ENCODE measurements around the gene C9orf152. TPM values are rescaled to one million over a fixed set of nuclear protein-coding genes. Genes with fewer than 3 reads are reported as not detected.

The C9orf152 gene
- total RNA-seq (2016; rRNA removed; fragmentation: Illumina TruSeq; extraction: Trizol) (0.24 and 0.67 TPM in 2 replicates), polyA plus RNA-seq (2011; rRNA removed) (0.18 and 0.48 TPM in 2 replicates), polyA minus RNA-seq (2011; rRNA and poly(A)+ RNA removed; ENCODE audit: low replicate concordance) (0.60 TPM in 1 of 2 replicates, not detected in the other), Bru-seq, nascent RNA (percentile 32 among the genes with signal in this experiment), BruChase-seq, experiment 1, labeled RNA remaining after a 6-hour chase (percentile 48 among the genes with signal in this experiment), BruChase-seq, experiment 2, labeled RNA remaining after a 2-hour chase (percentile 47 among the genes with signal in this experiment)
- total RNA-seq (2016; cell fraction: cytosol; rRNA removed; fragmentation: Illumina TruSeq; extraction: Trizol; ENCODE audit: low read depth) = 0.09 and 0.20 TPM in 2 replicates
- 0.24 and 0.42 TPM in 2 replicates for total RNA-seq (2016; cell fraction: insoluble cytoplasmic fraction; rRNA removed; fragmentation: Illumina TruSeq; extraction: Trizol)
- 0.48 and 0.56 TPM in 2 replicates for total RNA-seq (2016; cell fraction: membrane; rRNA removed; fragmentation: Illumina TruSeq; extraction: Trizol)
- 0.13 TPM in 1 of 2 replicates, not detected in the other for total RNA-seq (2016; cell fraction: nucleus; rRNA removed; fragmentation: Illumina TruSeq; extraction: Trizol)
- 0.15 and 0.16 TPM in 2 replicates for polyA plus RNA-seq (2011; cell fraction: cytosol; rRNA removed)
- 0.09 and 0.18 TPM in 2 replicates for polyA plus RNA-seq (2011; cell fraction: nucleus; rRNA removed)
- polyA plus RNA-seq (2012) = 0.24 and 0.53 TPM in 2 replicates
- polyA plus RNA-seq (2016; cell fraction: cytosol; fragmentation: Illumina TruSeq; extraction: Trizol; ENCODE audit: low read depth) = 0.19 and 0.31 TPM in 2 replicates
- polyA plus RNA-seq (2016; cell fraction: insoluble cytoplasmic fraction; fragmentation: Illumina TruSeq; extraction: Trizol; ENCODE audit: low read depth) = 1.7 and 2.2 TPM in 2 replicates
- polyA plus RNA-seq (2016; cell fraction: membrane; fragmentation: Illumina TruSeq; extraction: Trizol; ENCODE audit: low read depth) = 0.93 and 1.0 TPM in 2 replicates
- 0.94 and 1.7 TPM in 2 replicates for polyA plus RNA-seq (2016; cell fraction: nucleus; fragmentation: Illumina TruSeq; extraction: Trizol; ENCODE audit: insufficient read depth, low read depth)
- 0.40 and 0.79 TPM in 2 replicates for polyA minus RNA-seq (2011; cell fraction: cytosol; rRNA and poly(A)+ RNA removed)
- 0.13 TPM in 1 of 2 replicates, not detected in the other for polyA minus RNA-seq (2011; cell fraction: nucleus; rRNA and poly(A)+ RNA removed)
- long read RNA-seq, experiment 1, partial matches to known transcripts = 2 of 2 reads
- long read RNA-seq, experiment 1, other reads (novel, unspliced or antisense) = 0 of 2 reads
- long read RNA-seq, experiment 2, partial matches to known transcripts = 0 of 4 reads
- long read RNA-seq, experiment 2, other reads (novel, unspliced or antisense) = 2 of 4 reads

DNA sequence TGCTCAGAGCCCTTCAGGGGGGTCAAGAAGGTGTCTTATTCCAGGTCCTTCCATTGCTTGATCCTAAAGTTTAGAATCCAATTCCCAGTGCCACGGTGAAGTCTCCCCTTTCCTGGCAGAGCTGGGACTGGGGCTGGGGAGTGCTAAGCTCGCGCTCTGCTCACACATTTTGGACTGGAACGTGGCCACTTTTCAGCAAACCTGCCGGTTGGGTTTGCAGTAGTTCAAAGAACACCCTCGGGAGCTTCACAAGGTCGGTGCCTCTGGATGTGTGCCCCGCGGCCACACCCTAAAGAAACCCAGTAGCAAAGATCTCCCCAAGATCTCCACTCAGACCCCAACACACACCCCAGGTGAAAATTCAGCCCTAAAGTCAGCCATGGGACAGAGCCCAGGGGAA lies at the start of gene C9orf152:
Gene C9orf152 (minus strand): TSS at position 129 of the 400 bp plus-strand sequence. CDS start 580 bp downstream, outside the sequence.
- H3K27me3 ChIP-seq (ENCODE audit: control insufficient read depth in 1 of 2, insufficient read depth in 2 of 2, low read length in 2 of 2) = no peaks in the 10 kb centered on the region
- H3K4me1 ChIP-seq (ENCODE audit: insufficient read depth, low read length) = peaks cover 54% of the 10 kb centered on the region
- no peaks in the 10 kb centered on the region for H4K20me1 ChIP-seq (ENCODE audit: insufficient read depth, low read length)
- ChIA-PET CTCF (ENCODE audit: low intra/inter-chr PET ratio, low total read pairs) (no interaction called here), POLR2A (interaction anchor here (0.9 to 1.1 kb wide), 2 partner anchors 10 to 14 kb away, joined by 3 to 5 read pairs; no protein-coding TSS in a partner anchor)
- ATAC-seq = no peak; the same call in 2 of the 3 replicates
- H3K36me3 ChIP-seq (replicated peaks in 1 of 2; ENCODE audit: control insufficient read depth in 1 of 2, insufficient read depth in 2 of 2, low read length in 2 of 2) = no peaks in the 10 kb centered on the region
- no peak within 1 kb of the TSS for H3K9ac ChIP-seq (ENCODE audit: insufficient read depth, low read depth, low read length)
- no peak for FAIRE-seq
- intact Hi-C loops (cut with micrococcal nuclease; ENCODE audit: unreplicated experiment) (no loop called here), in situ Hi-C loops (cut with HindIII; ENCODE audit: extremely low pct_ligation_motif_present, low pct_unique_long_range_greater_than_20kb) (no loop called here)
- no peaks in the 10 kb centered on the region for H3K79me2 ChIP-seq (ENCODE audit: insufficient read depth, low read length)
- DNase-seq (ENCODE audit: low spot score) = no peak
- H2AFZ ChIP-seq (ENCODE audit: low read length) = no peak within 1 kb of the TSS
- WGBS (ENCODE audit: low lambda C conversion rate) = 55% methylated on average over 7 of the region's 9 CpGs
- H3K4me3 ChIP-seq (replicated peaks in 1 of 3; ENCODE audit: insufficient read depth in 1 of 3, low read depth in 2 of 3, low read length in 3 of 3) = no peak within 1 kb of the TSS
- H3K27ac ChIP-seq (ENCODE audit: extremely low read length, insufficient read depth, low read length) = no peak within 1 kb of the TSS
- peak within 1 kb of the TSS; percentile 41 for H3K4me2 ChIP-seq (ENCODE audit: low read depth, low read length)
- no TSS peak for BruUV-seq (replicated peaks)
- no peaks in the 10 kb centered on the region for H3K9me3 ChIP-seq (ENCODE audit: low read length)
- TF ChIP-seq TBP (CRISPR knock-in tag; IDR thresholded peaks at IDR 0.05) = no peak
- TF ChIP-seq, protein P1, sequence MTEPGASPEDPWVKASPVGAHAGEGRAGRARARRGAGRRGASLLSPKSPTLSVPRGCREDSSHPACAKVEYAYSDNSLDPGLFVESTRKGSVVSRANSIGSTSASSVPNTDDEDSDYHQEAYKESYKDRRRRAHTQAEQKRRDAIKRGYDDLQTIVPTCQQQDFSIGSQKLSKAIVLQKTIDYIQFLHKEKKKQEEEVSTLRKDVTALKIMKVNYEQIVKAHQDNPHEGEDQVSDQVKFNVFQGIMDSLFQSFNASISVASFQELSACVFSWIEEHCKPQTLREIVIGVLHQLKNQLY (CRISPR knock-in tag; IDR thresholded peaks at IDR 0.05) = no peak
- no peak for TF ChIP-seq ZSCAN29 (CRISPR knock-in tag; conservative IDR thresholded peaks at IDR 0.05)
- TF ChIP-seq SKI (IDR thresholded peaks at IDR 0.05; ENCODE audit: partially characterized antibody) = no peak
- no peak for TF ChIP-seq MEIS1 (CRISPR knock-in tag; IDR thresholded peaks at IDR 0.05; ENCODE audit: borderline replicate concordance)
- no peak for TF ChIP-seq HOXA3 (CRISPR knock-in tag; IDR thresholded peaks at IDR 0.05)
- no peak for TF ChIP-seq MED8 (CRISPR knock-in tag; IDR thresholded peaks at IDR 0.05; ENCODE audit: insufficient replicate concordance)
- no peak for TF ChIP-seq NR2C2 (CRISPR knock-in tag; IDR thresholded peaks at IDR 0.05; ENCODE audit: borderline replicate concordance)
- no peak for TF ChIP-seq MAFK (conservative IDR thresholded peaks at IDR 0.05 in 1 of 2, IDR thresholded peaks at IDR 0.05 in 1 of 2; ENCODE audit: low read length in 2 of 2)
- TF ChIP-seq ZNF451 (CRISPR knock-in tag; IDR thresholded peaks at IDR 0.05) = no peak
- TF ChIP-seq ZNF333 (CRISPR knock-in tag; IDR thresholded peaks at IDR 0.05; ENCODE audit: borderline replicate concordance) = no peak
- no peak for TF ChIP-seq NFKB2 (CRISPR knock-in tag; IDR thresholded peaks at IDR 0.05; ENCODE audit: borderline replicate concordance)
- TF ChIP-seq USF2 (IDR thresholded peaks at IDR 0.05; ENCODE audit: low read depth, low read length) = no peak
- TF ChIP-seq USF2 (CRISPR knock-in tag; IDR thresholded peaks at IDR 0.05; ENCODE audit: borderline replicate concordance) = no peak
- no peak for TF ChIP-seq CSRNP1 (CRISPR knock-in tag; IDR thresholded peaks at IDR 0.05)
- no peak for TF ChIP-seq ZBTB42 (CRISPR knock-in tag; IDR thresholded peaks at IDR 0.05)

All from HepG2 (cell line).